IMR-90 (cell line): ENCODE results near the gene SORBS1. TPM values are rescaled to one million over a fixed set of nuclear protein-coding genes. Genes with fewer than 3 reads are reported as not detected.

ENCODE experiments used
- ATAC-seq: fragments of 200-7000 bp; cut with Tn5 transposase; 2 replicates; pipeline ENCODE4 v1.9.1; 2020; ENCODE audit warnings: low read depth, mild to moderate bottlenecking, moderate library complexity
- BruUV-seq: library from RNA; stranded (reverse); fragments of 400-500 nt; replicated peaks from 2 replicates; lab custom pipeline; 2021; lab: Mats Ljungman, UMichigan
- CTCF ChIA-PET: fragments of 300-600 bp; formaldehyde crosslinking; extraction: SDS; loops from one replicate; lab custom pipeline; 2021; ENCODE audit warnings: antibody characterized with exemption; lab: Yijun Ruan, JAX
- POLR2A ChIA-PET: fragments of 300-600 bp; sonication (Branson Sonifier 250); formaldehyde crosslinking; loops from one replicate; lab custom pipeline; 2022; ENCODE audit warnings: antibody characterized with exemption; ENCODE audit not compliant: unreplicated experiment; lab: Charles Lee
- DNase-seq: peaks from one replicate; pipeline ENCODE4 v3.0.0; 2013
- H2AFZ ChIP-seq: replicated peaks from 2 replicates; pipeline ENCODE3; 2013; ENCODE audit warnings: low read length, mild to moderate bottlenecking; ENCODE audit not compliant: poor library complexity
- H2AK5ac ChIP-seq: 2 replicates; pipeline ENCODE4 v1.6.1; 2013; ENCODE audit warnings: low read depth, low read length, inconsistent platforms
- H2AK9ac ChIP-seq: replicated peaks from 2 replicates; pipeline ENCODE3; 2013; ENCODE audit warnings: mild to moderate bottlenecking, low read depth, low read length, moderate library complexity; ENCODE audit not compliant: poor library complexity
- H2BK120ac ChIP-seq: 2 replicates; pipeline ENCODE4 v1.6.1; 2013; ENCODE audit warnings: low read depth, low read length, inconsistent platforms
- H2BK15ac ChIP-seq: 3 replicates; pipeline ENCODE4 v1.6.1; 2013; ENCODE audit warnings: low read depth, low read length, inconsistent platforms
- H2BK20ac ChIP-seq: 2 replicates; pipeline ENCODE4 v1.6.1; 2013; ENCODE audit warnings: low read depth, mild to moderate bottlenecking, inconsistent platforms, low read length, moderate library complexity
- H2BK5ac ChIP-seq: 2 replicates; pipeline ENCODE4 v1.6.1; 2013; ENCODE audit warnings: mild to moderate bottlenecking, low read depth, low read length, inconsistent platforms; ENCODE audit not compliant: poor library complexity, severe bottlenecking
- H3K14ac ChIP-seq: replicated peaks from 2 replicates; pipeline ENCODE4 v1.6.1; 2013; ENCODE audit warnings: low read depth, low read length, inconsistent platforms
- H3K18ac ChIP-seq: 2 replicates; pipeline ENCODE4 v1.6.1; 2013; ENCODE audit warnings: low read depth, low read length, control low read depth
- H3K23ac ChIP-seq: 2 replicates; pipeline ENCODE4 v1.6.1; 2013; ENCODE audit warnings: low read depth, low read length, inconsistent platforms
- H3K27ac ChIP-seq: 2 replicates; pipeline ENCODE4 v1.5.1; 2013; ENCODE audit warnings: mild to moderate bottlenecking, control low read depth, low read length; ENCODE audit not compliant: insufficient read depth
- H3K27me3 ChIP-seq: 2 replicates; pipeline ENCODE4 v1.6.1; 2013; ENCODE audit warnings: low read length; ENCODE audit not compliant: control insufficient read depth, insufficient read depth
- H3K36me3 ChIP-seq: 2 replicates; pipeline ENCODE4 v1.6.1; 2013; ENCODE audit warnings: low read length, mixed read lengths; ENCODE audit not compliant: control insufficient read depth, insufficient read depth
- H3K4ac ChIP-seq: 2 replicates; pipeline ENCODE4 v1.6.1; 2013; ENCODE audit warnings: low read depth, low read length, inconsistent platforms
- H3K4me1 ChIP-seq: 2 replicates; pipeline ENCODE4 v1.6.1; 2013; ENCODE audit warnings: low read length, mixed read lengths; ENCODE audit not compliant: control insufficient read depth, insufficient read depth
- H3K4me2 ChIP-seq: 2 replicates; pipeline ENCODE4 v1.6.1; 2013; ENCODE audit warnings: low read depth, mild to moderate bottlenecking, control low read depth, low read length, moderate library complexity
- H3K4me3 ChIP-seq: 2 replicates; pipeline ENCODE4 v1.5.1; 2013; ENCODE audit warnings: low read depth, mild to moderate bottlenecking, control low read depth, low read length, moderate library complexity; ENCODE audit not compliant: insufficient read depth
- H3K56ac ChIP-seq: 2 replicates; pipeline ENCODE4 v1.6.1; 2013; ENCODE audit warnings: low read length, inconsistent platforms; ENCODE audit not compliant: insufficient read depth; ENCODE audit errors: extremely low read depth
- H3K79me1 ChIP-seq, 2 experiments: 2 replicates each; pipeline ENCODE4 v1.6.1; 2013; ENCODE audit warnings: low read length in 2 of 2, inconsistent platforms in 1 of 2, low read depth in 1 of 2
- H3K9ac ChIP-seq: 2 replicates; pipeline ENCODE4 v1.6.1; 2013; ENCODE audit warnings: low read depth, low read length, control low read depth
- H3K9me1 ChIP-seq: 2 replicates; pipeline ENCODE4 v1.6.1; 2013; ENCODE audit warnings: low read length, inconsistent platforms; ENCODE audit not compliant: insufficient read depth
- H3K9me3 ChIP-seq: 2 replicates; pipeline ENCODE4 v1.6.1; 2013; ENCODE audit warnings: low read length; ENCODE audit not compliant: control insufficient read depth, insufficient read depth
- H4K20me1 ChIP-seq: 2 replicates; pipeline ENCODE4 v1.6.1; 2013; ENCODE audit warnings: low read length, inconsistent platforms; ENCODE audit not compliant: insufficient read depth
- H4K5ac ChIP-seq: 2 replicates; pipeline ENCODE4 v1.6.1; 2013; ENCODE audit warnings: mild to moderate bottlenecking, low read depth, low read length, control low read depth
- H4K8ac ChIP-seq, 2 experiments: 2 replicates each; pipeline ENCODE4 v1.6.1; 2013; ENCODE audit warnings: low read depth in 2 of 2, low read length in 2 of 2, control low read depth in 1 of 2, inconsistent platforms in 1 of 2
- H4K91ac ChIP-seq: 2 replicates; pipeline ENCODE4 v1.6.1; 2013; ENCODE audit warnings: low read depth, low read length, inconsistent platforms; ENCODE audit not compliant: insufficient read depth
- CEBPB ChIP-seq: IDR thresholded peaks from 2 replicates; pipeline ENCODE4 v1.6.1; 2012; ENCODE audit warnings: low read depth, low read length, improper control_type of control experiment
- CTCF ChIP-seq: conservative IDR thresholded peaks from 2 replicates; pipeline ENCODE4 v1.5.1; 2012; ENCODE audit warnings: mild to moderate bottlenecking, low read depth, low read length, improper control_type of control experiment
- MAFK ChIP-seq: IDR thresholded peaks from 2 replicates; pipeline ENCODE4 v1.6.1; 2012; ENCODE audit warnings: low read depth, low read length, improper control_type of control experiment
- MXI1 ChIP-seq: IDR thresholded peaks from 2 replicates; pipeline ENCODE4 v1.6.1; 2012; ENCODE audit warnings: low read depth, mild to moderate bottlenecking, low read length, moderate library complexity, borderline replicate concordance
- NFE2L2 ChIP-seq: fragments of 150-350 bp; IDR thresholded peaks from 2 replicates; pipeline ENCODE4 v1.6.1; 2016; ENCODE audit warnings: low read depth, mild to moderate bottlenecking, low read length
- POLR2A ChIP-seq: IDR thresholded peaks from 2 replicates; pipeline ENCODE4 v1.6.1; 2012; ENCODE audit warnings: mild to moderate bottlenecking, low read depth, low read length
- RFX5 ChIP-seq: IDR thresholded peaks from 2 replicates; pipeline ENCODE4 v1.8.0; 2012; ENCODE audit warnings: low read depth, mild to moderate bottlenecking, low read length, moderate library complexity
- SMC3 ChIP-seq: fragments of 150-350 bp; IDR thresholded peaks from 2 replicates; pipeline ENCODE4 v1.6.1; 2016; ENCODE audit warnings: low read depth, mild to moderate bottlenecking, antibody characterized with exemption, low read length, moderate library complexity
- WGBS, 2 experiments: methylation state at CpG; one replicate each; pipeline versions ENCODE4 v1.1.5 to v1.1.7; 2013; ENCODE audit warnings: missing lambda C conversion rate in 2 of 2; ENCODE audit not compliant: insufficient read length in 1 of 2; ENCODE audit errors: extremely low coverage in 2 of 2; 5-methylcytosine and 5-hydroxymethylcytosine counted together
- dilution Hi-C: fragments of 300-500 bp; cut with HindIII; formaldehyde crosslinking; loops from one replicate; pipeline ENCODE4 v1.14.3; 2018; ENCODE audit warnings: low sequenced_read_pairs; ENCODE audit not compliant: unreplicated experiment
- in situ Hi-C: fragments of 300-500 bp; cut with MboI; formaldehyde crosslinking; loops from 3 replicates; pipeline ENCODE4 v1.14.3; 2019; ENCODE audit warnings: low sequenced_read_pairs, inconsistent platforms, mixed read lengths
- intact Hi-C: fragments of 100-400 bp; cut with micrococcal nuclease; formaldehyde crosslinking; loops from 2 replicates; pipeline ENCODE4 v1.10.0; 2022
- polyA plus RNA-seq, 3 experiments: library from polyadenylated mRNA; depleted of rRNA; stranded (reverse); fragments of >200 nt; gene quantifications; 2 replicates each; pipeline ENCODE4 v1.2.3, GENCODE V29; 2012; ENCODE audit warnings: low replicate concordance in 1 of 3
- total RNA-seq: library from RNA; depleted of rRNA; stranded (reverse); fragments of >200 nt; gene quantifications from 2 replicates; pipeline ENCODE4 v1.2.3, GENCODE V29; 2012
- TF ChIP-seq, protein P1 (sequence below): fragments of 150-350 bp; IDR thresholded peaks from 2 replicates; pipeline ENCODE4 v1.6.1; 2017; ENCODE audit warnings: mild to moderate bottlenecking, antibody characterized with exemption, low read length, low read depth

SORBS1 gene
- total and polyA plus RNA-seq, 2 of the 4 experiments (the other 2 are of a cell fraction) = 0.18 to 0.32 TPM

- Histone ChIP-seq H3K23ac (no peak overlapping the region), H3K9me3 (no peaks in the 10 kb centered on the region), H3K4me1 (no peaks in the 10 kb centered on the region), H2AK9ac (no peak overlapping the region), H3K36me3 (no peaks in the 10 kb centered on the region), H4K8ac (no peak overlapping the region), H2BK15ac (no peak overlapping the region), H3K56ac (no peak overlapping the region), H4K91ac (no peak overlapping the region), H3K14ac (no peak overlapping the region), H2BK20ac (no peak overlapping the region), H3K18ac (no peak overlapping the region), H3K79me1 (no peaks in the 10 kb centered on the region), H2BK120ac (no peak overlapping the region), H4K20me1 (no peaks in the 10 kb centered on the region), H2BK5ac (no peak overlapping the region), H3K4ac (no peak overlapping the region), H3K9me1 (no peaks in the 10 kb centered on the region), H4K5ac (no peak overlapping the region), H3K27ac (no peak overlapping the region), H3K4me3 (no peak overlapping the region), H3K4me2 (no peak overlapping the region), H2AK5ac (no peak overlapping the region), H3K9ac (no peak overlapping the region), H3K27me3 (peaks cover 13% of the 10 kb centered on the region), H2AFZ (no peak overlapping the region)
- ChIA-PET POLR2A (no interaction called here), CTCF (interaction anchor here (0.6 to 2.2 kb wide), 4 partner anchors 11 to 488 kb away, joined by 3 to 5 read pairs (median 4); no protein-coding TSS in a partner anchor)
- BruUV-seq = no TSS peak
- intact Hi-C loops (no loop called here), in situ Hi-C loops (no loop called here), dilution Hi-C loops (no loop called here)
- TF ChIP-seq MXI1 (no peak), MAFK (no peak), NFE2L2 (no peak), POLR2A (no peak), SMC3 (no peak), RFX5 (no peak), CEBPB (no peak), CTCF (no peak)
- TF ChIP-seq, protein P1, sequence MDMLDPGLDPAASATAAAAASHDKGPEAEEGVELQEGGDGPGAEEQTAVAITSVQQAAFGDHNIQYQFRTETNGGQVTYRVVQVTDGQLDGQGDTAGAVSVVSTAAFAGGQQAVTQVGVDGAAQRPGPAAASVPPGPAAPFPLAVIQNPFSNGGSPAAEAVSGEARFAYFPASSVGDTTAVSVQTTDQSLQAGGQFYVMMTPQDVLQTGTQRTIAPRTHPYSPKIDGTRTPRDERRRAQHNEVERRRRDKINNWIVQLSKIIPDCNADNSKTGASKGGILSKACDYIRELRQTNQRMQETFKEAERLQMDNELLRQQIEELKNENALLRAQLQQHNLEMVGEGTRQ = no peak
- WGBS, 2 experiments = 100% methylated on average over 1 of the region's 3 CpGs; no CpG with 5 or more reads in 1 of the 2 experiments
- ATAC-seq (no peak), DNase-seq (no peak)
Observed at GRCh38 chr10:95419399-95419798, 141.8 kb downstream of the SORBS1 start.
